Colon (tissue), 2 donors: Measurements from ENCODE around the gene VSTM2B.
"Not testable (repeated sequence)": the region's sequence is repeated elsewhere in the genome, so short reads cannot be mapped to it uniquely, and the experiment has no call there.

Experiments used
- FAIRE-seq: peaks from 2 replicates; lab custom pipeline; 2012; peaks lifted over from hg19 to GRCh38; lab: Jason Lieb, UNC
- donor health status: control.
- donor health status: control.

Gene VSTM2B

GRCh38 chr19:29546583-29547190, 20.9 kb downstream of the VSTM2B start:
- FAIRE-seq, result no peak

DNA sequence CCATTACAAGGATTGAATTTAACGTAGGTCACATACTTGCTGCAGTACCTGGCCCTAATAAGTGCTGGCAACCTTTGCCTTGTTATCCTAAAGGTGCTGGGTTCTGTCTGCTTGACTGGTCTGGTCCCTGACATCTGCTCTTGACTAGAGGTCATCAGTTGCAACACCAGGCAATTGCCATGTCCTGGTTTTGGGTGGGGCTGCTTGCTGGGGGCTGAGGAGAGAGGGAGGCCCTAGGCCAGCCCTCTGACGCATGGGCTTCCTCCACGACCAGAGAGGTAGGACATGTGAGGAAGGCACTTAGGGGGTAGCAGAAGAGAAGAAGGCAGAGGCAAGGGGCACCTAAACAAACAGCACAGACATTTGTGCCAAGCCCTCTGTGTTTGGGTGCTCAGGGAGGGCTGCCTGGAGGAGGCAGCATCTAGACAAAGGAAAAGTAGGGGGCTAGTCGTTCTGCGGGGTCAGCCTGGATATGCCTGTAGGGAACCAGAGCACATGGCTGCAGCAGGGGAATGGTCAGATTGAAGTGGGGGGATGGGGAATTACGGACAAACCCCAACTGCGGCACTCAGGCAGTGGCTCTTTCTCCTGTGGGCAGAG, 21.7 kb downstream of the VSTM2B start:
- FAIRE-seq, result no peak

- no peak for FAIRE-seq
Observed at GRCh38 chr19:29547981-29548380, 22.2 kb downstream of the VSTM2B start.

GRCh38 chr19:29548483-29549085, 22.8 kb downstream of the VSTM2B start:
- no peak for FAIRE-seq

DNA sequence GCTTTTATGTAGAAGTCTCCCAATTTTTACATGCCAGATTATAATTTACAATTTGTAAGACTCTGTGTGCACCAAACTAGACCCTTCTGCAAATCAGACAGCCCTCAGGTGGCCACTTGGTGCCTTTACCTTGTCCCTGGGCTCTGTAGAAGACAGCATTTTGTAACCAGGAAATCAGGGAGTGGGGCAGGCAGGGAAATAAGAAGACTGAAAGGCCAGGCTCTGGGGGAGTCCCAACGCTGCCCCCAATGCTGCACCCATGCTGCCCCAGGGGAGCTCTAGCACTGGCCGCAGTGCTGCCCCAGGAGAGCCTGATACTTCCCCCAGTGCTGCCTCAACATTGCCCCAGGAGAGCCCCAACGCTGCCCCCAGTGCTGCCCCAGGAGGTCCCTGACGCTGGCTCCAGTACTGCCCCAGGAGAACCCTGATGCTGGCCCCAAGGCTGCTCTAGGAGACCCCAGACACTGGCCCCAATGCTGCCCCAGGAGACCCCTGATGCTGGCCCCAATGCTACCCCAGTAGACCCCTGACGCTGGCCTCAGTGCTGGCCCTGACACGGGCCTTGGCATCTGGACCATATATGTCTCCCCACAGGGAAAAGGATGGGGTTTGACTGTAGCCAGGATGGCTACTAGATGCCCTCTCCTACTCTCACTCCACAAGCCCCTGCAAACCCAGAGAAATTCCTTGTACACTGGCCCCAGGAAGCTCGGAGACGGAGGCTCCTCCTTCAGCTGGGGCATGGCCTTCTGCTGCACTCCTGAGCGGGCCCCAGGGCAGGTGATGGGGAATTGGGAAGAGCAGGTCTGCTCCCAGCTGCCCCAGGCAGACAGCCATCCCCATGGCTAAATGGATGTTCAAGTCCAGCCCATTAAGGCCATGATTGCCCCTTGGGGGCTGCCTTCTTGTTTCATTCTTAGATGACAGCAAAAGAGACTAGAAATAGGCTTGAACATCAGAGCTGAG, 23.6 kb downstream of the VSTM2B start:
- FAIRE-seq, result no peak

DNA sequence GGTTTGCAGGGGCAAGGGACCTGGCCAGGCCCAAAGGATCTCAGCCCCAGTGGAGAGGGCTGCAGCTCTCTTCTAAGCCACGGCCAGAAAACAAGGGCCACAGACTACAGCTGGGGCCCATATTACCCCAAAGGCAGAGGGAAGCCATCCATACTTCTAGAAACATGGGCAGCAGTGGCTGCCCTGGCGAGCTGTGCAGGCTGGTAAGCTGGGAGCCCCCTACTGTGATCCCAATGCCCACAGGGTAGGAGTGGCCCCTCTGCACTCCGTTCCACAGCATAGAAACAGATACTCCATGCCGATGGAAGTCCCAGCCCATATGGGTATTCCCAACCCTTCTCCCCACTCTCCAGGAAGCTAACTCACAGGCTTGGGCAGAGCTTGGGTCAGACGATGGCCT, 25.1 kb downstream of the VSTM2B start:
- no peak for FAIRE-seq

DNA sequence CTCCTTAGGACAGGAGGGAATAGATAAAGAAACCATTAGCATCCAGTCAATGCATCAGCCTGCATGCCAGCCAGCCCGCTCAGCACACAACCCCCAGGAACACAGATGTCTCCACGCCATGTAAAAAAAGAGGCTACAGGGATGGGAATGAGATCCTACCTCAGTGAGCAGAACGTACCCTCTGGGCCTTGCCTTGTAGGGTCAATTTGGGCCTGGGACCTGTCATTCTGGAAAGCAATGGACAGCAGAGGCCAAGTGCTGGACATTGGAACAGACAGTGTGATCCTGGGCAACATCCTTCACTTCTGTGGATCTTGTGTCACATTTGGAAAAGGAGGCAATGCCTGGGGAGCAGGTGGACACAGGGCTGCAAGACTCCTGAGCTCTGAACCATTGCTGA, 26.0 kb downstream of the VSTM2B start:
- FAIRE-seq, result no peak

DNA sequence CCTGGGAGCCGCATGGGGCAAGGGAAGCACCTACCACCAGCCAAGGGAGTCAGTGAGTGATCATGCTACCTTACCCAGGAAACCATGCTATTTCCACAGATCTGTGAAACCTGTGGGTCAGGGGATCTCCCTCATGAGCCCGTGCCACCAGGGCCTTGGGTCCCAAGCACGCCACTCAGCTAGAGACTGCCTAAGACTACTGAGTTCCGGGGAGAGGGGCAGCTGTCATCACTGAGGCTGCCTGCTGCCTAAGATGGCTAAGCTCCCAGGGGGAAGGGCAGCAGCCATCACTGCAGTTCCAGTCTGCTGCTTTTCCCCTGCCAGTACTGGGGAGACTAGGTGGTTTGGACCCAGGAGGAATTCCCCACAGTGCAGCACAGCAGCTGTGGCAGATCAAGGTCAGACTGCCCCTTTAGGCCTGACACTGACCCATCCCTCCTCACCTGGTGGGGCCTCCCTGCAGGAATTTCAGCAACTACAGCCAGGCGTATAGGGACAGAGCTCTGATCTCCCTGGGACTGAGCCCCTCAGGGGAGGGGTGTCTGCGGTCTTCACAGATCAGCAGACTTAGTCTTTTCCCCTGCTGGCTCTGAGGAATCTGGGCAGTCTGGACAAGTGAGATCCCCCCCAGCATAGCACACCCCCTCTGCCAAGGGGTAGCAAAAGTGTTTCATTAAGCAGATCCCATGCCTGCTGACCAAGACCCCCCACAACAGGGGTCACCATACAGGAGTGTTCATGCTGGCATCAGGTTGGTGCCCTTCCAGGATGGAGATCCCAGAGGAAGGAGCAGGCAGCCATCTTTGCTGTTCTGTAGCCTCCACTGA, 26.9 kb downstream of the VSTM2B start:
- FAIRE-seq, result no peak

DNA sequence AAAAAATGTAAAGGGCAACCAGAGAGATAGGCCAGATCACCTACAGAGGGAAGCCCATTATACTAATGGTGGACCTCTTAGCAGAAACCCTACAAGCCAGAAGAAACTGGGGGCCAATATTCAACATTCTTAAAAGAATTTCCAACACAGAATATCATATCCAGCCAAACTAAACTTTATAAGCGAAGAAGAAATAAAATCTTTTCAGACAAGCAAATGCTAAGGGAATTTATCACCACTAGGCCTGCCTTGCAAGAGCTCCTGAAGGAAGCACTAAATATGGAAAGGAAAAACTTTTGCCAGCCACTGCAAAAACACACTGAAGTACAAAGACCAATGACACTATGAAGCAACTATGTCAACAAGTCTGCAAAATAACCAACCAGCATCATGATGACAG, 28.4 kb downstream of the VSTM2B start:
- FAIRE-seq, result no peak

DNA sequence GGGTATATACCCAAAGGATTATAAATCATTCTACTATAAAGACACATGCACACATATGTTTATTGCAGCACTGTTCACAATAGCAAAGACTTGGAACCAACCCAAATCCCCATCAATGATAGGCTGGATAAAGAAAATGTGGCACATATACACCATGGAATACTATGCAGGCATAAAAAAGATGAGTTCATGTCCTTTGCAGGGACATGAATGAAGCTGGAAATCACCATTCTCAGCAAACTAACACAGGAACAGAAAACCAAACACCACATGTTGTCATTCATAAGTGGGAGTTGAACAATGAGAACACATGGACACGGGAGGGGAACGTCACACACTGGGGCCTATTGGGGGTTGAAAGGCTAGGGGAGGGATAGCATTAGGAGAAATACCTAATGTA, 33.3 kb downstream of the VSTM2B start:
- not testable (repeated sequence) for FAIRE-seq

DNA sequence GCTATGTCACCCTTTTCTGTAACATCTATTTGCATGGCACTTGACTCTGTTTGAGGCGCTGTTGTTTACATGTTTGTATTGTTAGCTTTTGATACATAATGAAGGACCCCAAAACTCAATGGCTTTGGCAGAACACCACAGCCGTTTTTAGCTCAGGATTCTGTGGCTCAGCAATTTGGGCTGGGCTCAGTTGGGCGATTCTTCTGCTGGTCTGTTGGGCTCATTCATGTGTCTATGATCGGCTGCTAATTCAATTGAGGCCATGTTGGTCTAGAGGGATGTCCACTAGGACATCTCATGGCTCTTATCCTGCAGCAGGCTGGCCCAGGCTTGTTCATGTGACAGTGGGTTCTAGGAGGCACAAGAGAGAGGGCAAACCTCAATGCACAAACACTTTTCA, 33.9 kb downstream of the VSTM2B start:
- no peak for FAIRE-seq

GRCh38 chr19:29560313-29561075, 34.7 kb downstream of the VSTM2B start:
- no peak for FAIRE-seq

GRCh38 chr19:29561601-29562000, 35.8 kb downstream of the VSTM2B start:
- no peak for FAIRE-seq

GRCh38 chr19:29562299-29563297, 36.8 kb downstream of the VSTM2B start:
- no peak for FAIRE-seq

GRCh38 chr19:29563486-29564101, 37.8 kb downstream of the VSTM2B start:
- FAIRE-seq, result no peak

- no peak for FAIRE-seq
Observed at GRCh38 chr19:29564574-29565005, 38.8 kb downstream of the VSTM2B start.

DNA sequence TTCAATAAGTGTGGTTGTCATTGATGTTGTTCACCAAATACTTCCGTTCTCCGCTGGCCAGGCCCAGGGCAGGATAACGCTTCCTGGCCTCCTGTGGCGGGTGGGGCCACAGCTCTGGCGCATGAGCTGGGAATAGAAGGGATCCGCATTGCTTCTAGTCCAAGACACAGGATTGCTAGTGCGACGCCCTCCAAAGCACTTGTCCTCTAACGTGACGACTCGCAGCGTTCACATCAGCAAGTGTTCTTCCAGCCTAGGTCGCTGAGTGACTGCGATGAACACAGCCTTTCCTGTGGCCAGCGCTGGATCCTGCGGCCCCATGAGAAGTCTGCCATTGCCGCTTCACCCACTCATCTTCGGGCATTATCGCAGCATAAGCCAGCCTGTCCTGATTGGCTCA, 39.4 kb downstream of the VSTM2B start:
- FAIRE-seq, result no peak

GRCh38 chr19:29566496-29567054, 40.8 kb downstream of the VSTM2B start:
- no peak for FAIRE-seq

GRCh38 chr19:29567366-29567915, 41.6 kb downstream of the VSTM2B start:
- no peak for FAIRE-seq
